Measurements from ENCODE around the gene DCAKD.

The DCAKD gene

DNA sequence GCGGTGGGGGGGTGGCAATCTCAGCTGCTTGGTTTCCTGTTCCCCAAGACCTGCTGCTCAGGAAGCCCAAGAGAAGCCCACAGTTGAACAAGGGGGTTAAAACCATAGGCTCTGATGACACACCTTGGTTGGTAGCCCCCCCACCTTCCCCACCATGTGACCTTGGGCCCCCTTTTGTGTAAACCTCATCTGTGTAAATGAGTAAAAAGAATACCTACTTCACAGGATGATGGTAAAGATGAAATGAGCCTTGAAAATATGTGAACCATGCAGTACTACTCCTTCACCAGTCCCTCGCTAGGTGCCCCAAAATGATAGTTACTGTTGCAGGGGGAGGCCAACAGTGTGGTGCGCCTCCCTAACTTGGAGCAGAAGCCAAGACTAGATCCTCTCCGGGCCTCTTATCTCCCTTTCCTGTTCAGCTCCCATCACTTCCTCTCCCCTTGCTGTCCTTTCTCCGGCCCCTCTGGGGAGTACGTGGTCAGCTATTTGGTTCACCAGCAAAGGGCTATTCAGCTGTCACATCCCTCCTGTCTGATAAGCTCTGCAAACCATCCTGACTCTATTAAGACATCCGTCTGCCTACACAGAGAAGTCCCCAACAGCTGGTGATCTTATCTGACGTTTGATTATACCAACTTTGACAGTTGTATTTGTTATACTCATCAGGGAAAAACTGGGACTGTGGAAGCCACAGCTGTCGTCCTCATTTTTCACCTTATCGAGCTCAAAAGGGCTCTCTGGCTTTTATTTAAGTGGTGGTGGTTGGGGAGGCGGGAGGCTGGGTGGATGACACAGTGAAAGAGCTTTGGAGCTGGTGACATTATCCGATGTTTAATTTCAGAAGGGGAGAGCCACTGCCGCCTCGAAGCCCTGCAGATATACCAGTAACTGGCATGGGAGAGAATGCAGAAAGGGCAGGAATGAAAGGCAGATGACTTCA is 19.9 kb downstream of the DCAKD start:
- Histone ChIP-seq H3K27ac (ENCODE audit: low read depth, low read length) (no peak overlapping the region), H3K9me3 (ENCODE audit: control insufficient read depth in 1 of 2, low read length in 2 of 2) (no peaks in the 10 kb centered on the region), H3K4me1 (ENCODE audit: control insufficient read depth in 1 of 2, insufficient read depth in 2 of 2, low read length in 2 of 2) (peaks cover under 1 to 8% of the 10 kb centered on the region in 2 donors), H3K9ac (ENCODE audit: low read depth in 1 of 2, low read length in 2 of 2) (no peak overlapping the region), H3K4me3 (ENCODE audit: low read depth in 1 of 2, low read length in 2 of 2) (no peak overlapping the region), H3K27me3 (ENCODE audit: control insufficient read depth in 1 of 2, insufficient read depth in 2 of 2, low read length in 2 of 2) (no peaks in the 10 kb centered on the region), H3K36me3 (ENCODE audit: control insufficient read depth in 1 of 2, insufficient read depth in 2 of 2, low read length in 2 of 2) (peaks cover 11 to 47% of the 10 kb centered on the region in 2 donors)

- Histone ChIP-seq H3K27me3 (ENCODE audit: control insufficient read depth in 1 of 2, insufficient read depth in 2 of 2, low read length in 2 of 2) (no peaks in the 10 kb centered on the region), H3K36me3 (ENCODE audit: control insufficient read depth in 1 of 2, insufficient read depth in 2 of 2, low read length in 2 of 2) (peaks cover 11 to 47% of the 10 kb centered on the region in 2 donors), H3K9me3 (ENCODE audit: control insufficient read depth in 1 of 2, low read length in 2 of 2) (no peaks in the 10 kb centered on the region), H3K4me3 (ENCODE audit: low read depth in 1 of 2, low read length in 2 of 2) (no peak overlapping the region), H3K27ac (ENCODE audit: low read depth, low read length) (no peak overlapping the region), H3K9ac (ENCODE audit: low read depth in 1 of 2, low read length in 2 of 2) (no peak overlapping the region), H3K4me1 (ENCODE audit: control insufficient read depth in 1 of 2, insufficient read depth in 2 of 2, low read length in 2 of 2) (peaks cover 0 to 3% of the 10 kb centered on the region in 2 donors)
Observed at GRCh38 chr17:45030733-45031132, 20.7 kb downstream of the DCAKD start.

GRCh38 chr17:45029758-45030423 is 21.5 kb downstream of the DCAKD start:
- no peak overlapping the region for H3K27ac ChIP-seq (ENCODE audit: low read depth, low read length)
- H3K36me3 ChIP-seq (ENCODE audit: control insufficient read depth in 1 of 2, insufficient read depth in 2 of 2, low read length in 2 of 2): peaks cover 11 to 47% of the 10 kb centered on the region in 2 donors
- no peak overlapping the region for H3K4me3 ChIP-seq (ENCODE audit: low read depth in 1 of 2, low read length in 2 of 2)
- H3K9ac ChIP-seq (ENCODE audit: low read depth in 1 of 2, low read length in 2 of 2): no peak overlapping the region
- no peaks in the 10 kb centered on the region for H3K9me3 ChIP-seq (ENCODE audit: control insufficient read depth in 1 of 2, low read length in 2 of 2)
- H3K4me1 ChIP-seq (ENCODE audit: control insufficient read depth in 1 of 2, insufficient read depth in 2 of 2, low read length in 2 of 2): no peaks in the 10 kb centered on the region
- H3K27me3 ChIP-seq (ENCODE audit: control insufficient read depth in 1 of 2, insufficient read depth in 2 of 2, low read length in 2 of 2): no peaks in the 10 kb centered on the region

DNA sequence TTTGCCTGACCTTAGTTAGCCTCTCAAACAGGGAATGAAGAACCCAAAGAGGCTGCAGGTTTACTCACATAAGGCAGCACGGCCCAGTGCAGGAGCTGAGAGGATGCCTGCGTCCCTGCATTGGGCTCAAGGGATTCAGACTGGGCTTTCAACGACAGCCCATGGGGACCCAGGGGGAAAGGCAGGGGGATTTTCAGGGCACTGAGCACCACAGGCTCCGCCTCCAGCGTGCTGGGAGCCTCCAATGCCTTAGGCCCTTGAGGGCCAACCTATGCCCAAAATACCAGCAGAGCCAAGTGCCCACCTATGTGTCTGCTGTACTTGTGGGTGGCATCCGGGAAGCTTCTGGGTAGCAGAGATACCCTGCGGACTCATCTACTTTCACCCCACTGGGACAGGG is 22.3 kb downstream of the DCAKD start:
- Histone ChIP-seq H3K27me3 (ENCODE audit: control insufficient read depth in 1 of 2, insufficient read depth in 2 of 2, low read length in 2 of 2) (no peaks in the 10 kb centered on the region), H3K27ac (ENCODE audit: low read depth, low read length) (no peak overlapping the region), H3K9me3 (ENCODE audit: control insufficient read depth in 1 of 2, low read length in 2 of 2) (no peaks in the 10 kb centered on the region), H3K9ac (ENCODE audit: low read depth in 1 of 2, low read length in 2 of 2) (no peak overlapping the region), H3K4me3 (ENCODE audit: low read depth in 1 of 2, low read length in 2 of 2) (no peak overlapping the region), H3K36me3 (ENCODE audit: control insufficient read depth in 1 of 2, insufficient read depth in 2 of 2, low read length in 2 of 2) (peaks cover 9 to 44% of the 10 kb centered on the region in 2 donors), H3K4me1 (ENCODE audit: control insufficient read depth in 1 of 2, insufficient read depth in 2 of 2, low read length in 2 of 2) (no peaks in the 10 kb centered on the region)

- Histone ChIP-seq H3K27me3 (ENCODE audit: control insufficient read depth in 1 of 2, insufficient read depth in 2 of 2, low read length in 2 of 2) (peaks cover 24 to 25% of the 10 kb centered on the region in 2 donors), H3K36me3 (ENCODE audit: control insufficient read depth in 1 of 2, insufficient read depth in 2 of 2, low read length in 2 of 2) (peaks cover 0 to 10% of the 10 kb centered on the region in 2 donors), H3K27ac (ENCODE audit: low read depth, low read length) (no peak overlapping the region), H3K9me3 (ENCODE audit: control insufficient read depth in 1 of 2, low read length in 2 of 2) (no peaks in the 10 kb centered on the region), H3K9ac (ENCODE audit: low read depth in 1 of 2, low read length in 2 of 2) (no peak overlapping the region), H3K4me1 (ENCODE audit: control insufficient read depth in 1 of 2, insufficient read depth in 2 of 2, low read length in 2 of 2) (peaks cover 13 to 28% of the 10 kb centered on the region in 2 donors), H3K4me3 (ENCODE audit: low read depth in 1 of 2, low read length in 2 of 2) (no peak overlapping the region)
Observed at GRCh38 chr17:45022655-45023339, 28.6 kb downstream of the DCAKD start.

DNA sequence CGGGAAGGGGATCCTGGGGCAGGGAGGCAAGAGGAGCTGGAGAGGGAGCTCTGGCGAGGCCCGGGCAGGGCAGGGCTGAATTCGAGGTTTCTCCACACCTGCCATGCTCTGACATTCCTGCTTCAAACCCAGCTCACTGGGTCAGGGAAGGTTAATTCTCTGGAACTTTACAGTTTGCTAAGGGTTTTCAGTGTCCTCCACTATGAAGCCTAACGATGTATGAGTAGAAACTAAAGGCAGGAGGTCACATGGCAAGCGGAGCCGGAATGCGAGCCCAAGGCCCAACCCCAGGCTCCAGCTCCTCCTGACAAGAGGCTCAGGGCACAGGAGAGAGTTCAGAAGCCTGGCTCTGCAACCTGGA is 29.2 kb downstream of the DCAKD start:
- H3K4me1 ChIP-seq (ENCODE audit: control insufficient read depth in 1 of 2, insufficient read depth in 2 of 2, low read length in 2 of 2): peaks cover 13 to 28% of the 10 kb centered on the region in 2 donors
- no peak overlapping the region for H3K4me3 ChIP-seq (ENCODE audit: low read depth in 1 of 2, low read length in 2 of 2)
- H3K27ac ChIP-seq (ENCODE audit: low read depth, low read length): no peak overlapping the region
- H3K9me3 ChIP-seq (ENCODE audit: control insufficient read depth in 1 of 2, low read length in 2 of 2): no peaks in the 10 kb centered on the region
- peak overlapping the region; percentile 52 to 76 for H3K9ac ChIP-seq (ENCODE audit: low read depth in 1 of 2, low read length in 2 of 2)
- H3K36me3 ChIP-seq (ENCODE audit: control insufficient read depth in 1 of 2, insufficient read depth in 2 of 2, low read length in 2 of 2): peaks cover 0 to 10% of the 10 kb centered on the region in 2 donors
- peaks cover 24 to 25% of the 10 kb centered on the region in 2 donors for H3K27me3 ChIP-seq (ENCODE audit: control insufficient read depth in 1 of 2, insufficient read depth in 2 of 2, low read length in 2 of 2)

- peak overlapping the region; percentile 61 to 66 for H3K4me3 ChIP-seq (ENCODE audit: low read depth in 1 of 2, low read length in 2 of 2)
- H3K36me3 ChIP-seq (ENCODE audit: control insufficient read depth in 1 of 2, insufficient read depth in 2 of 2, low read length in 2 of 2): peaks cover 0 to 10% of the 10 kb centered on the region in 2 donors
- peak overlapping the region; percentile 69 for H3K27ac ChIP-seq (ENCODE audit: low read depth, low read length)
- peak overlapping the region; percentile 52 to 76 for H3K9ac ChIP-seq (ENCODE audit: low read depth in 1 of 2, low read length in 2 of 2)
- H3K9me3 ChIP-seq (ENCODE audit: control insufficient read depth in 1 of 2, low read length in 2 of 2): no peaks in the 10 kb centered on the region
- H3K4me1 ChIP-seq (ENCODE audit: control insufficient read depth in 1 of 2, insufficient read depth in 2 of 2, low read length in 2 of 2): peaks cover 13 to 28% of the 10 kb centered on the region in 2 donors
- H3K27me3 ChIP-seq (ENCODE audit: control insufficient read depth in 1 of 2, insufficient read depth in 2 of 2, low read length in 2 of 2): peaks cover 24 to 25% of the 10 kb centered on the region in 2 donors
Observed at GRCh38 chr17:45021607-45022287, 29.7 kb downstream of the DCAKD start.

- H3K27me3 ChIP-seq (ENCODE audit: control insufficient read depth in 1 of 2, insufficient read depth in 2 of 2, low read length in 2 of 2): peaks cover 24 to 25% of the 10 kb centered on the region in 2 donors
- H3K27ac ChIP-seq (ENCODE audit: low read depth, low read length): no peak overlapping the region
- H3K9me3 ChIP-seq (ENCODE audit: control insufficient read depth in 1 of 2, low read length in 2 of 2): no peaks in the 10 kb centered on the region
- H3K4me3 ChIP-seq (ENCODE audit: low read depth in 1 of 2, low read length in 2 of 2): no peak overlapping the region
- H3K9ac ChIP-seq (ENCODE audit: low read depth in 1 of 2, low read length in 2 of 2): no peak overlapping the region
- H3K36me3 ChIP-seq (ENCODE audit: control insufficient read depth in 1 of 2, insufficient read depth in 2 of 2, low read length in 2 of 2): peaks cover 0 to 10% of the 10 kb centered on the region in 2 donors
- peaks cover 13 to 28% of the 10 kb centered on the region in 2 donors for H3K4me1 ChIP-seq (ENCODE audit: control insufficient read depth in 1 of 2, insufficient read depth in 2 of 2, low read length in 2 of 2)
Observed at GRCh38 chr17:45020354-45021138, 30.9 kb downstream of the DCAKD start.

Measured in duodenal mucosa (tissue), 2 donors.